GM10266 (cell line): Measurements from ENCODE around the gene HINT1.
"Not testable (repeated sequence)": the region's sequence is repeated elsewhere in the genome, so short reads cannot be mapped to it uniquely, and the experiment has no call there.

Experiments
- DNase-seq: peaks from one replicate; pipeline ENCODE4 v3.0.0; 2012; ENCODE audit errors: extremely low spot score
- CTCF ChIP-seq: IDR thresholded peaks from 2 replicates; pipeline ENCODE4 v1.5.1; 2012; ENCODE audit warnings: mild to moderate bottlenecking, low read depth; ENCODE audit not compliant: control insufficient read depth, insufficient read depth; ENCODE audit errors: missing control alignments

HINT1 gene

GRCh38 chr5:131194725-131195124, 29.7 kb upstream of the HINT1 start:
- DNase-seq = no peak
- no peak for TF ChIP-seq CTCF

- not testable (repeated sequence) for DNase-seq
Observed at GRCh38 chr5:131193897-131194296, 28.8 kb upstream of the HINT1 start.

- no peak for DNase-seq
- no peak for TF ChIP-seq CTCF
Observed at GRCh38 chr5:131193106-131193505, 28.1 kb upstream of the HINT1 start.

GRCh38 chr5:131186561-131187256, 21.7 kb upstream of the HINT1 start:
- no peak for DNase-seq
- no peak for TF ChIP-seq CTCF

GRCh38 chr5:131185523-131186104, 20.6 kb upstream of the HINT1 start:
- TF ChIP-seq CTCF = no peak
- no peak for DNase-seq

GRCh38 chr5:131182839-131183238, 17.8 kb upstream of the HINT1 start:
- DNase-seq = no peak
- no peak for TF ChIP-seq CTCF

- no peak for DNase-seq
- no peak for TF ChIP-seq CTCF
Observed at GRCh38 chr5:131180407-131180806, 15.4 kb upstream of the HINT1 start.
